Daoy (cell line): ENCODE measurements around the gene SIK3. TPM values are rescaled to one million over a fixed set of nuclear protein-coding genes. Genes with fewer than 3 reads are reported as not detected.

Experiments used
- DNase-seq: peaks from one replicate; pipeline ENCODE4 v3.0.0-alpha.2; 2015; ENCODE audit warnings: low read depth
- total RNA-seq: library from RNA; depleted of rRNA; stranded (reverse); fragments of >200 nt; shearing (Covaris generic); gene quantifications from 2 replicates; pipeline ENCODE4 v1.2.3, GENCODE V29; 2014

The SIK3 gene
- total RNA-seq, 1 experiment from 2014 or later = 8.2 TPM

DNA sequence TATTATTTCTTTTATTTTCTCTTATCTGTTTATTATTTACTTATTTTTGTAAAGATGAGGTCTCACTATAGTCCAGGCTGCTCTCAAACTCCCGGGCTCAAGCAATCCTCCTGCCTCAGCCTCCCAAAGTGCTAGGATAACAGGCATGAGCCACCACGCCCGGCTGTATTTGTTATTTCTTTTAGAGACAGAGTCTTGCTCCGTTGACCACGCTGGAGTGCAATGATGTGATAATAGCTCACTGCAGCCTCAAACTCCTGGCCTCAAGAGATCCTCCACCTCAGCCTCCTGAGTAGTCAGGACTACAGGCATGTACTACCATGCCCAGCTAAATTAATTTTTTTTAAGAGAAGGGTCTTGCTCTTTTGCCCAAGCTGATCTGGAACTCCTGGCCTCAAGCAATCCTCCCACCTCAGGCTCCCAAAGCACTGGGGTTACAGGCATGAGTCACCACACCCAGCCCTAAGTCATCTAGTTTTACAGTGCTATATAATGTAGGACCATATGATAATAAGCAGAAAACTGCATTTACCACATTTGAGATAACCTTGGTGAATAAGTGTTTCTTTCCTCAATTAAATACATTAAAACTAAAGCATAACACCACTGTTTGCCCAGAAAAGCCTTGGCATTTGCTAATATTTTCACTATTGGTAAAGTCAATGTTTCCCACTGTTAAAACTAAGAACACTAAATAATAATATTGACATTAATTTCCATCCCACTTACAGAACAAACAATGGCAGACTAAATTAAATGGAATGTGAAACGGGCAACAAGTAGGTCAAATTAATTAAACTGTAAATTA lies 127.5 kb downstream of the SIK3 start:
- DNase-seq = peak; percentile 62

- no peak for DNase-seq
Observed at GRCh38 chr11:116969694-116970093, 128.5 kb downstream of the SIK3 start.

DNA sequence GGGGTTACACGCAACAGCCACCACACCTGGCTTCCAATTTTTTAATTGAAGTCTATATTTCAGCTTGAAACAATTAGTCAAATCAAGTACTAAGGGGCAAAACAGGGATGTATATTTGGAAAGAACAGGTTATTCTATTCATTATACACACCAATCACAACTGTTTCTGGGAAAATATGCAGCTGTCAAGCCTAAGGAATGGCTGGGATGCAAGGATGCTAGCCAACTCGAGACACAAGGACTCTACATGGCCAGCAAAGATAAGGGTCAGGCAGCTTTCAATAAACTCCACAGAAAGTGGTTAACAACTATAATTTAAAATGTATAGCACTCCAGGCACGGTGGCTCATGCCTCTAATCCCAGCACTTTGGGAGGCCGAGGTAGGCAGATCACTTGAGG lies 134.0 kb downstream of the SIK3 start:
- DNase-seq = no peak

- DNase-seq = no peak
Observed at GRCh38 chr11:116963813-116964212, 134.4 kb downstream of the SIK3 start.

DNA sequence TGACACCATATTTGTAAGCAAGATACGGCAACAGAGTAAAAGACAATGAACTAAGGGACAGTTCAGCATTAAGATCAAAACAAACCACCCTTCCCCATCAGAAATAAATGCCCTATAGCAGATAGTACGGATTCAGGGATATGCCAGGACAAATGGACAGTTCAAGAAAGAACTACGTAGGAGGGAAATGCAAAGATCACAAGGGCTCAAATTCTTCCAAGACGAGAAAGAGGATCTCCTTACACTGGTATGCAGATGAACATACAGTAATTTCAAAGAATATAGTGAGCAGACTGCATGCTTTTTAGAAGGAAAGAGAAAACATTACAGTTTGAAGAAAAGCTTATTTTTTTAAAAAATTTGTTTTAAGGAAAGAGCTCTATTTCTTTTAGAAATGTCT lies 136.1 kb downstream of the SIK3 start:
- no peak for DNase-seq

DNA sequence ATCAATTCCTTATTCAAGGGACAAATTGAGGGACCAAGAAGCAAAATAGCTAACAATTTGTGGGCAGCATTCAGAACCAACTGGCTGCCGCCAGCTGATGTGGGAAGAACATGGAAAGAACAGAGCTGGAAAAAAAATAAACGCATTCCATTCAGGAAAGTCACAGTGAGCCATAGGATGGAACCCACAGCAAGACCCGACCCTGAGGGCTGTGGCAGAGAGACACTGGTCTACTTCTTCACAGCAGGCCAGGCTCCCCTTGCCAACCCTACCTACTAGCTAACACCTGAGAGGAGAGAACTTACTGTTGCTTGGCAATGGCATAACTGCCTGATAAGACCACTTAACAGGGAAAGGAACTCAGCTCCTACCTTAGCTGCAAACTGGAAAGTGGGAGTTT lies 137.3 kb downstream of the SIK3 start:
- DNase-seq = peak; percentile 80

DNA sequence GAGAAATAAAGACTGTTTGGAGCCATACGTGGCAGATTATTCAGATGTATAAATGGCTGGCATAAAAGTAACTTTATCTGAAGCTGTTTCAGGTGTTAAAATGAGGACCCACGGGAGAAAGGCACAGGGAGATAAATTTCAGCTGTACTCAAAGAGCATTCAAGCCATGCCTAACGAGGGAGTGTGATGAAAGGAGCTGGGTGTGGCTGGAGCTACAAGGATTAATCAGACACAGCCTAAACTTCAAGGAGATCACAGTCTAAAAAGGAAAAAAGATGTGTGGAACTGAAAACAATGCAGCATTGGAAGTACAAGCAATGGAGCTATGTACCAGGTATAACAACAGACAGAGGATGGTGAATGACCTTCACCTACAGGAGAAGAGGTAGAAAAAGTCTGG lies 140.0 kb downstream of the SIK3 start:
- DNase-seq = no peak

- DNase-seq = no peak
Observed at GRCh38 chr11:116955949-116956348, 142.3 kb downstream of the SIK3 start.

GRCh38 chr11:116955548-116955947 lies 142.7 kb downstream of the SIK3 start:
- no peak for DNase-seq

DNA sequence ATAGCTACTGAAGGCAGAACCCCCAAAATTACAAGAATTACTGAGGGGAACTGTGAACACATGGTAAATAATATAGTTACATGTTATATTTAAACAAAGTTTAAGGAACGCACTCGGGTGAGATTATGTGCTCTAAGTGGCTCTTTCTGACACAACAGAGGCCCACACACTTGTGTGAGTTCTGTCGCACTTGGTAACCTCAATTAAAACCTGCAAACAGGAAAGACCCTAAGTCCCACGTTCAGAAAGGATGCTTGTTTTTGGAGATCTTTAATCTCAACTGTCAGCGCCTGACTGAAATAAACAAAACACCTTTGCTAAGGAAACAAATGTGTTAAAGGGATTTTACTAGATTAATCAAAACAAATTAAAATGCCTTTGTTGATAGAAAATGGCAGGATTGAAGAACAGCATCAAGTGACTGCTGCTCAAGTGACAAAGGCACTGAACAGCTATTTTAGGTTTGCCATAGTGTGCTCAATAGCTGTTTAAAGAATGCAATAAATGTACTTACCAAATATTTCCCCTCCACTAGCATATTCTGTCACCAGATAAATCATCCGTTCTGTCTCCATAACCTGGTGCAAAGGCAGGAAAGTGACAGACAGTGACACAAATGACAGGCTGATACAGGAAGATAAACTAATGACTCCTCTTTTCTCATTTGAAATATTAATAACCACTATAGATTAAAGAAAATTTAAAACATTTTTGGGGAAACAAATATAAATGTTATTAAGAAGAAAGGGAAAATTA lies 144.5 kb downstream of the SIK3 start:
- no peak for DNase-seq

- DNase-seq = no peak
Observed at GRCh38 chr11:116951762-116952161, 146.5 kb downstream of the SIK3 start.

DNA sequence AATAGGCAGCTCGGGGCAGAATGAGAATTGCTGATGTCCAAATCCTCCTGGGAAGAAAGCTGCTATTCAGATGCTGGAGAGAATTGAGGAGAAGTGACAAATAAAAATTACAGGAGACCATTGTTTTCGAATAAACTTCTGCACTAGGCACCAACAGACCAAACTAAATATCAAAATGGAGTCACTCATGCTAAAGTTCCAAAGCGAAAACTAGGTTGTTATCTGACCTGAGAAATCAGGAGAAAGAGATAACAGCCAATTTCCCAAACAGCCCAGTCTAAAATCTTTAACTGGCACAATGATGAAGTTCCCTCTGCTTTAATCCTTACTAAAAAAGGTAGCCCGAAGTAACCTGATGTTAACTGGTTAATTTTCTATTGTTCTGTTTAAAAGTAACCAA lies 148.0 kb downstream of the SIK3 start:
- no peak for DNase-seq

DNA sequence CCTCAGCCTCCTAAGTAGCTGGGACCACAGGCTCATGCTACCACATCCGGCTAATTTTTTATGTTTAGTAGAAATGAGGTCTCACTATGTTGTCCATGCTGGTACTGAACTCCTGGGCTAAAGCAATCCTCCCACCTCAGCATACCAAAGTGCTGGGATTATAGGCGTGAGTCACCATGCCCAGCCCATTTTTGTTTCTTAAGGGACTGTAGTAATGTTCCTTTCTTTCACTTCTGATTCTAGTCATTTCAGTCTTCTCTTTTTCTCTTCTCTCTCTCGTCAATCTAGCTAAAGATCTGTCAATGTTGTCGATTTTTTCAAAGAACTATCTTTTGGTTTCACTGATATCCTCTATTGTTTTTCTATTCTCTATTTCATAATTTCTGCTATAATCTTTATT lies 149.8 kb downstream of the SIK3 start:
- DNase-seq = peak; percentile 25

GRCh38 chr11:116946414-116946813 lies 151.8 kb downstream of the SIK3 start:
- no peak for DNase-seq

DNA sequence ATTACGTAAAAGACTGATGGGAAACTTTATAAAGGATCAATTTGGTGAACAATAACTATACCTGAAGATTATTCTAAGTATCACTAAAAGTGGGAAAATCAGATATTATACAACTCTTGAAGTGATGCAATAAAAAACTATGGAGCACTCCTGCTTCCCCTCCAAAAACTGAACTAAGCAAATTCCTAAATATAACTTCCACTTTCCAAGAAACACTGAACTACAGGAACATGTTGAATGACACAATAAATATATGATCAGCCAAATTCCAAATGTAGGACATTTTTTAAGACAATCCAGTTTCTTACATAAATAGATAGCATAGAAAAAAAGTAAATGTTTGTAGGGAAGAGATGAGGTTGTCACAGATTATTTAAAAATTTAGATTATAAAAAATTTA lies 158.7 kb downstream of the SIK3 start:
- DNase-seq = no peak

- DNase-seq = no peak
Observed at GRCh38 chr11:116938471-116939070, 159.7 kb downstream of the SIK3 start.

DNA sequence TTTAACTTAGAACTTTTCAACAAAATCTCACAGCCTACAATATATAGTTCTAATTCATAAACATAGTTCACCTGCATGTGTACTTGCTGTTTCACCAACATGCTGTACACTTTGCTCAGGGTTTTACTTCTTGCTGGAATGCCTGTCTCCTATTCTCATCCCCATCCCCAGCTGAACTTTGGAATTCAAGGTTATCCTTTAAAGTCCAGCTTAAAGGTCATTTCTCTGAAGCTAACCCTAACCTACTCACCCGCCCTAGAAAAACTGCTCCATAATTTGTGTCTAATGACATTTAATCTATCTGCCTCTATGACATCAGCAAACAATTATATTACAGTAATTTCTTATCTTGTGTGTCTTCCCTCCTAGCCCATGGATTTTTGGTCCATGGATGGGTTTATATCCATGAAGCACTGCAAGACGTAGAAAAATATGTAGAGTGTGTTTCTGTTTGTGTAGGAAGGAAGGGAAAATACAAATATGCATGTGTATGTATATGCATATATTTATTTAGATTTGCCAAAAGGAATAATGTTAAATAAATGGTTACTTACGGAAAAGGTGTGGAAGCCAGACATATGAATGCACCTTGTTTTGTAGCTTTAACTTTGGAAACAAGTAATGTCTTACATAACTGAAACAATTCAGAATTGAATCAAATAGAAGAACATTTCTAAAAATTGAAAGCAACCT lies 161.3 kb downstream of the SIK3 start:
- no peak for DNase-seq

- DNase-seq = no peak
Observed at GRCh38 chr11:116935514-116935913, 162.7 kb downstream of the SIK3 start.

GRCh38 chr11:116935089-116935488 lies 163.1 kb downstream of the SIK3 start:
- DNase-seq = no peak

DNA sequence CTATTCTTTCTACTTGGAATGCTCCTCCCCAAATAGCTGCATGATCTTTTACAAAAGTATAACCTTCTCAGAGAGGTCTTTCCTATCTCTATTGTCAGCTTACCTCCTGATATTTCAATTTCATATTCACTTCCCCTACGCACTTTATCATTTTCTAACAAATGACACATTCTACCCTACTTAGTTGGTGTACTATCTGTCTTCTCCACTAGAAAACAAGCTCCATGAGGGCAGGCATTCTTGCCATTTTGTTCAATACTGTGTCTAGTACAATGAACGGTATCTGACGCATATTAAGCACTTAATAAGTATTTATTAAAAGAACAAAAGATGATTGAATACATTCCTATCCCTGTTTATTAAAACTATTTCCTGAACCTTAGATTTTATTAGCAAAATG lies 164.3 kb downstream of the SIK3 start:
- DNase-seq = no peak

- no peak for DNase-seq
Observed at GRCh38 chr11:116932181-116932580, 166.0 kb downstream of the SIK3 start.
